ENCODE measurements around the gene ABCA7.

Gene ABCA7

GRCh38 chr19:1073063-1073955 lies 33.4 kb downstream of the ABCA7 start:
- DNase-seq, result no peak

- no peak for DNase-seq
Observed at GRCh38 chr19:1073956-1074517, 34.1 kb downstream of the ABCA7 start.

DNA sequence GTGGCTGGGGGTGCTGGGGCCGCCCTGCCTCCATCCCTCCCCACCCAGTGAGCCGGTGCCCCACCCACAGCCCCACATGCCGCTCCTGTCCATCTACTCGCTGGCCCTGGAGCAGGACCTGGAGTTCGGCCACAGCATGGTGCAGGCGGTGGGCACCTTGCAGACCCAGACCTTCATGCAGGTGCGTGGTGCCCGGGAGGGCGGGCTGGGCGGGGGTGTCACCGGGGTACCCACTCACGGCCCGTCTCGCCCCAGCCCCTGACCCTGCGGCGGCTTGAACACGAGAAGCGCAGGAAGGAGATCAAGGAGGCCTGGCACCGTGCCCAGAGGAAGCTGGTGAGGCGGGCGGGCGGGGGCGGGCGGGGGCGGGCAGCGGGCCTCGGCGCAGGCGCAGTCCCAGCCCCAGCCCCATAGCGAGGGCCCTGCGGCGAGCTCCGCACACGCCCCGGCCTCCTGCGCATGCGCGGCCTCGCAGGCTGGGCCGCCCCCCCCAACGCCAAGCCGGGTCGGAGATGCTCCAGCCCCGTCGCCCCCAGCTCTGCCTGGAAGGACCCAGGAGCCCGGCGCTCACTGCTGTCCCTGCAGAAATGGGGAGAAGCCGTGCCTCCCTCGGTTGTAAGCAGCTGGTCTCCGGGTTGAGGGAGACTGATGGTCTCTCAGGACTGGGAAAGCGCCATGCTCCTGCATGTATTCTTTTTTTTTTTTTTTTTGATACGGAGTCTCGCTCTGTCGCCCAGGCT lies 34.8 kb downstream of the ABCA7 start:
- DNase-seq, result peak; percentile 88

DNA sequence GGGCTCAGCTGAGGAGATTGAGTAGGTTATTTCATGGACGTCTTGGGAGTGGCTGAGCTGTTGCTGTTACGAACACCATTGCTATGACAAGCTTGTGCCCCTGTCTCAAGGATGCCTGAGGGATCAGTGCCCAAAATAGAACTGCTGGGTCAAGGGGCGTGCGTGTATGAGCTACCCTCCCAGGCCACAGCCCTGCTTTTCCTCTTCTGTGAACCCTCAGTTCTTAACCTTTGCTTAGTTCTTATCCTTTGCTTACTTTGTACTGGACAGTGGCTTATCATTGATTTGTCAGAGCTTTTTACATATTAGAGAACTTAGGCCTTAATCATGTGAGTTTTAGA lies 36.1 kb downstream of the ABCA7 start:
- DNase-seq, result no peak

GRCh38 chr19:1076951-1077350 lies 37.0 kb downstream of the ABCA7 start:
- peak; percentile 76 for DNase-seq

GRCh38 chr19:1079566-1080111 lies 39.7 kb downstream of the ABCA7 start:
- no peak for DNase-seq

DNA sequence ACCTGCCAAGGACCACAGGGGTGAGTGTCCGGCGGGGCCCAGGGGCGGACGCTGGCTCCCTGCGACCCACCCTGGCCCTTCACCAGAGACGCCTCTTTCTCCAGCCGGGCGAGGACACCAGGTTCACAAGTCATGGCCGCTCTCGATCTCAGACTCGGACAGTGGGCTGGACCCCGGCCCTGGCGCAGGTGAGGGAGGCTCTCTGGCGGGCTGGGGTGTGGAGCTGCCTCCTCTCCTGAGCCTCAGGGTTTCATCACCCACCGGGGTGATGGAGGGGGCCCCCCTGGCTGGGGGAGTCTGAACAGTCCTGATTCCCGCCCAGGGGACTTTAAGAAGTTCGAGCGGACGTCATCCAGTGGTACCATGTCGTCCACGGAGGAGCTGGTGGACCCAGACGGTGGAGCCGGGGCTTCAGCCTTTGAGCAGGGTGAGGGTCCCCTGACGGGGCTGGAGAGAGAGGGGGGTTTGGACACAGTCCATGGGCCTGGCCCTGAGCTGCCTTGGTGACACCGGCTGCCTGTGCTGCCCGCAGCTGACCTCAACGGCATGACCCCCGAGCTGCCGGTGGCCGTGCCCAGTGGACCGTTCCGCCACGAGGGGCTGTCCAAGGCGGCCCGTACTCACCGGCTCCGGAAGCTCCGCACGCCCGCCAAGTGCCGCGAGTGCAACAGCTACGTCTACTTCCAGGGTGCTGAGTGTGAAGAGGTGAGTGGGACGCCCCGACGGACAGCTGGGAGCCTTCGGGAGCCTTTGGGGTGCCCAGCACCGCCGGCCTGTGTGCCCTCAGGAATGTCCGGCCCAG lies 40.7 kb downstream of the ABCA7 start:
- DNase-seq, result no peak

DNA sequence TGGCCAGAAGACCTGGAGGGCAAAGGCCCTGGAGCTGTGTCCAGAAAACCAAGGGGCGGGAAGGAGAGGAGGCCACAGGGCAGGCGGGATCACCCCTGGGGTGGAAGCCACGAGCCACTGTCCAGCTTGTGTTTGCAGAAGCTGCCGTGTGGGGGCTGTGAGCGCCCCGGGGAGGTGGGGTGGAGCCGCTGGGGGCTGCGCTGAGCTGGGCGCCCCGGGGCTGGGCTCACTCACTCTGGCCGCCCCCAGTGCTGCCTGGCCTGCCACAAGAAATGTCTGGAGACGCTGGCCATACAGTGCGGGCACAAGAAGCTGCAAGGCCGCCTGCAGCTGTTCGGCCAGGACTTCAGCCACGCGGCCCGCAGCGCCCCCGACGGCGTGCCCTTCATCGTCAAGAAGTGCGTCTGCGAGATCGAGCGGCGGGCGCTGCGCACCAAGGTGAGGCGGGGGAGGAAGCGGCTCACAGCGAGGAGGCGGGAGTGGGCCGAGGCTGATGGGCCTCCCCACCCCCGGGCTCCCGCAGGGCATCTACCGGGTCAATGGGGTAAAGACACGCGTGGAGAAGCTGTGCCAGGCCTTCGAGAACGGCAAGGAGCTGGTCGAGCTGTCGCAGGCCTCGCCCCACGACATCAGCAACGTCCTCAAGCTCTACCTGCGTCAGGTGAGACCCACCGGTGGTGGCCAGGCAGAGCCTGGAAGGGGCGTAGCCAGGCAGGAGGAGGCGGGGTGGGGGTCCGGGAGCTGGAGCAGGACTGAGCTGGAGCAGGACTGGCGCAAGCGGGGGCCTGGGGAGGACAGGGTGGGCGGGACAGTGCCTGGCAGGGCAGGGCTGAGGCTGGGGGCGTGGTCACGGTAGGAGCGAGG lies 41.6 kb downstream of the ABCA7 start:
- no peak for DNase-seq

GRCh38 chr19:1082165-1082927 lies 42.4 kb downstream of the ABCA7 start:
- DNase-seq, result peak; percentile 86

- DNase-seq, result no peak
Observed at GRCh38 chr19:1082928-1083816, 43.3 kb downstream of the ABCA7 start.

GRCh38 chr19:1084024-1084868 lies 44.3 kb downstream of the ABCA7 start:
- peak; percentile 77 for DNase-seq

GRCh38 chr19:1085053-1085658 lies 45.2 kb downstream of the ABCA7 start:
- DNase-seq, result no peak

DNA sequence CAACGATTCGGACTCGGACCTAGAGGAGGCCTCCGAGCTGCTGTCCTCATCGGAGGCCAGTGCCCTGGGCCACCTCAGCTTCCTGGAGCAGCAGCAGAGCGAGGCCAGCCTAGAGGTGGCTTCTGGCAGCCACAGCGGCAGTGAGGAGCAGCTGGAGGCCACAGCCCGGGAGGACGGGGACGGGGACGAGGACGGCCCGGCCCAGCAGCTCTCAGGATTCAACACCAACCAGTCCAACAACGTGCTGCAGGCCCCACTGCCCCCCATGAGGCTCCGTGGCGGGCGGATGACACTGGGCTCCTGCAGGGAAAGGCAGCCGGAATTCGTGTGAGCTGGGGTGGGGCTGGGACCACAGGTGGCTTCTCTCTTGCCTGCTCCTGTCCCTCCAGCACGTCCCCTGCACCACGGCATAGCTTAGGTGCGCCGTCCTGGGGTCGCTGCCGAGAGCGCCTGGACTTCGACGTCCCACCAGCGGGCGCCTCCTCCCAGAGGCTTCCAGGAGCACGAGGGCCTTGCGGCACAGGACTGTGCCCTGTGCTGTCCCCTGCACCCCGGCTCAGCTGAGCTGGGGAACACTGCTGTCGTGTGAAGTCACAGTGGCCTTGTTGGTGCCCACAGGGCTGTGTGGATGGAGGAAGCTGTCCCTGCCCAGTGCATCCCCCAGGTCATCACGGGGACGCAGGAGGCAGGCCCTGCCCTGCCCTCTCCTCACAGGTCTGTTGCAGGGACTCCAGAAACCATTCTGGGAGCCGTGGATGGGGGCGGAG lies 46.0 kb downstream of the ABCA7 start:
- no peak for DNase-seq

- no peak for DNase-seq
Observed at GRCh38 chr19:1086613-1087012, 46.7 kb downstream of the ABCA7 start.

DNA sequence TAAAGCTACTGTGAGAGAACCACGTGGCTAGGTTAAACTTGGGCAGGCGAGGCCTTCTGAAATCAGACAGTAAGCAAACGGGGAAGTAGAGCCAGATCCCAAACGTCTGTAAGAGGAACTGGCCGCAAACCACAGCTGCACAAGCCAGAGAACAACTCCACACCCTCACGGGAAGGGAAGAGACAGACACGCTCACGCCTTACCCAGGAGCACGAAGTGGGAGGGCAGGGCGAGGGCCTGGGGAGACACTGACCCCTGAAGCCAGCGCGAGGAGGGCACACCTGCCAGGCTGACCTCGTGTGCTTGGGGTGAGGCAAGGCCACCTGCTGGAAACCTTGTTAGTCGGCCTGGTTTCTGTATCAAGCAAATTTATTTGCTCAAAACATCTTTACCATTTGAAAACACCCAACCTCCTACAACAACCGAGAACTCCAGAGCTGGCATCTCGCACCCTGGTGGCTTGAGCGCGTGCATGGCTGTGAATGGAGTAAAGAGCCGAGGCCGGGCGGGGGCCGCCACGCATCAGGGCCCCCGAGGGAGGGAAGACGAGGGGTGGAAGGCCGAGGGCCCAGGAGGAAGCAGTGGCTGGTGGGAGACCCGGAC lies 48.0 kb downstream of the ABCA7 start:
- no peak for DNase-seq

DNA sequence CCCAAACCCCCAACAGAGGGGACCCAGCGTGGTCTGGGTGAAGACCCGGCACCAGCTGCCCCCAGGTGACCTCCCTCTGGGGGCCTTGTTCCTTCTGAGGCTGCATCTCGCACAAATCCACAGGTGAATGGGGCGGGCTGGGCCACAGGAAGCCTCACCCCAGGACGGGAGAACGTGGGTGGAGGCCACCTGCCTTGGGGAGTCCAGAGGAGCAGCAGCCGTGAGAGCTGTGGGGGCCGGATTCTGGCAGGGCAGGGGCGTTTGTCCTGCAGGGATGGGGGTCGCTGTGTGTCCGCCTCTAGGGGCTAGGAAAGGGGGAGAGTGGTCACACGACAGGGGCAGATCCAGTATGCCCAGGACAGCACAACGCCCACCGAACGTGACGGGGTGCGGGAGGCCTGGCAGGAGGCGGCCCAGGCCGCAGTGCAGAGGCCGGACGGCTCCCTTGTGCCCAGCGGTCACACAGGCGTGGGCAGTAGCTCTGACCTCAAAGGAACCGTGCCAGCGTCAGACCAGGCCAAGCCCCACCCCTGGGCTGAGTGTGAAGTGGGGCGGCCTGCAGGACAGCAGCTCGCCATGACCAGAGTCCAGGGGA lies 48.6 kb downstream of the ABCA7 start:
- DNase-seq, result no peak

All from NCI-H2171 treated with DMSO at 0.1 percent for 48 hours (cell line).